HepG2 (cell line): ENCODE results near the gene C1QTNF9. TPM values are rescaled to one million over a fixed set of nuclear protein-coding genes. Genes with fewer than 3 reads are reported as not detected.

Experiments
- DR1 ChIP-seq: sonication (generic); formaldehyde crosslinking; IDR thresholded peaks from 2 replicates; pipeline ENCODE4 v1.8.0; 2021; ENCODE audit warnings: mild to moderate bottlenecking, missing genetic modification reagents, inconsistent platforms
- EED ChIP-seq: sonication (generic); formaldehyde crosslinking; IDR thresholded peaks from 2 replicates; pipeline ENCODE4 v1.5.0; 2020; ENCODE audit warnings: mild to moderate bottlenecking, missing genetic modification reagents
- FLYWCH1 ChIP-seq: sonication (generic); formaldehyde crosslinking; IDR thresholded peaks from 2 replicates; pipeline ENCODE4 v1.8.1; 2023; ENCODE audit warnings: mild to moderate bottlenecking, missing genetic modification reagents
- GLI4 ChIP-seq: sonication (generic); formaldehyde crosslinking; IDR thresholded peaks from 2 replicates; pipeline ENCODE4 v1.5.1; 2020; ENCODE audit warnings: missing genetic modification reagents, mild to moderate bottlenecking, moderate library complexity, borderline replicate concordance
- KDM5B ChIP-seq: sonication (generic); formaldehyde crosslinking; IDR thresholded peaks from 2 replicates; pipeline ENCODE4 v1.4.0; 2020; ENCODE audit warnings: missing genetic modification reagents, mild to moderate bottlenecking, borderline replicate concordance
- KLF16 ChIP-seq, 2 experiments: sonication (generic) in 1 of 2; formaldehyde crosslinking in 1 of 2; IDR thresholded peaks; 2 replicates each; pipeline versions ENCODE4 v1.6.1 to v1.8.0; 2016 to 2023; ENCODE audit warnings: missing genetic modification reagents in 2 of 2, missing compliant biosample characterization in 1 of 2
- NFATC3 ChIP-seq: sonication (generic); formaldehyde crosslinking; IDR thresholded peaks from 2 replicates; pipeline ENCODE4 v1.5.1; 2020; ENCODE audit warnings: mild to moderate bottlenecking, missing genetic modification reagents
- NFIC ChIP-seq: IDR thresholded peaks from 2 replicates; pipeline ENCODE4 v1.6.1; 2012; ENCODE audit warnings: mild to moderate bottlenecking, low read length, inconsistent platforms
- ONECUT2 ChIP-seq: sonication (generic); formaldehyde crosslinking; IDR thresholded peaks from 2 replicates; pipeline ENCODE4 v1.4.0; 2020; ENCODE audit warnings: missing genetic modification reagents
- ZFAT ChIP-seq: sonication (generic); formaldehyde crosslinking; conservative IDR thresholded peaks from 2 replicates; pipeline ENCODE4 v1.8.1; 2023; ENCODE audit warnings: missing genetic modification reagents, inconsistent platforms
- ZMYM3 ChIP-seq: sonication (generic); formaldehyde crosslinking; IDR thresholded peaks from 2 replicates; pipeline ENCODE4 v1.5.1; 2020; ENCODE audit warnings: mild to moderate bottlenecking, missing genetic modification reagents
- ZNF101 ChIP-seq: sonication (generic); formaldehyde crosslinking; IDR thresholded peaks from 2 replicates; pipeline ENCODE4 v1.4.0; 2020; ENCODE audit warnings: mild to moderate bottlenecking, low read depth, missing genetic modification reagents, borderline replicate concordance
- ZNF136 ChIP-seq: sonication (generic); formaldehyde crosslinking; IDR thresholded peaks from 2 replicates; pipeline ENCODE4 v1.8.1; 2022; ENCODE audit warnings: low read depth, mild to moderate bottlenecking, moderate library complexity, missing genetic modification reagents
- ZNF234 ChIP-seq: sonication (generic); formaldehyde crosslinking; conservative IDR thresholded peaks from 2 replicates; pipeline ENCODE4 v1.5.1; 2020; ENCODE audit warnings: mild to moderate bottlenecking, missing genetic modification reagents
- ZNF354B ChIP-seq: sonication (generic); formaldehyde crosslinking; IDR thresholded peaks from 2 replicates; pipeline ENCODE4 v1.8.0; 2022; ENCODE audit warnings: mild to moderate bottlenecking, missing genetic modification reagents
- ZNF383 ChIP-seq: sonication (generic); formaldehyde crosslinking; IDR thresholded peaks from 2 replicates; pipeline ENCODE4 v1.4.0; 2020; ENCODE audit warnings: missing genetic modification reagents, mild to moderate bottlenecking, borderline replicate concordance
- ZNF709 ChIP-seq: sonication (generic); formaldehyde crosslinking; IDR thresholded peaks from 2 replicates; pipeline ENCODE4 v1.5.0; 2020; ENCODE audit warnings: mild to moderate bottlenecking, missing genetic modification reagents
- polyA plus RNA-seq, 8 experiments: library from polyadenylated mRNA; depleted of rRNA in 3 of 8; stranded (reverse) in 7 of 8; unstranded in 1 of 8; fragments of >200 nt; fragmentation: Illumina TruSeq in 4 of 8; extraction: Trizol in 4 of 8; gene quantifications; 2 replicates each; pipeline versions ENCODE4 v1.2.1 to v1.2.3, GENCODE V29; 2011 to 2016; ENCODE audit warnings: low read depth in 4 of 8, missing spikeins in 1 of 8, mixed read lengths in 1 of 8; ENCODE audit not compliant: insufficient read depth in 1 of 8
- total RNA-seq, 5 experiments: library from RNA; depleted of rRNA; stranded (reverse); fragments of >200 nt; fragmentation: Illumina TruSeq; extraction: Trizol; gene quantifications; 2 replicates each; pipeline ENCODE4 v1.2.3, GENCODE V29; 2016; ENCODE audit warnings: low read depth in 1 of 5
- TF ChIP-seq, protein P1 (sequence below): IDR thresholded peaks from 2 replicates; pipeline ENCODE4 v1.6.1; 2012; ENCODE audit warnings: low read length, improper control_type of control experiment
- TF ChIP-seq, protein P2 (sequence below): conservative IDR thresholded peaks from 2 replicates; pipeline ENCODE4 v1.6.1; 2018; ENCODE audit warnings: missing genetic modification reagents
- TF ChIP-seq, protein P3 (sequence below): IDR thresholded peaks from 2 replicates; pipeline ENCODE4 v1.6.1; 2016; ENCODE audit warnings: control low read depth
- TF ChIP-seq, protein P4 (sequence below): sonication (generic); formaldehyde crosslinking; IDR thresholded peaks from 2 replicates; pipeline ENCODE4 v1.5.1; 2020; ENCODE audit warnings: mild to moderate bottlenecking, missing genetic modification reagents, moderate library complexity
- TF ChIP-seq, protein P5 (sequence below): sonication (generic); formaldehyde crosslinking; IDR thresholded peaks from 2 replicates; pipeline ENCODE4 v1.5.0; 2020; ENCODE audit warnings: missing genetic modification reagents, mild to moderate bottlenecking, borderline replicate concordance

C1QTNF9 gene
- total and polyA plus RNA-seq, 2 of the 13 experiments (the other 11 are each of a cell fraction or from before 2014, with no cell fraction given): not detected

DNA sequence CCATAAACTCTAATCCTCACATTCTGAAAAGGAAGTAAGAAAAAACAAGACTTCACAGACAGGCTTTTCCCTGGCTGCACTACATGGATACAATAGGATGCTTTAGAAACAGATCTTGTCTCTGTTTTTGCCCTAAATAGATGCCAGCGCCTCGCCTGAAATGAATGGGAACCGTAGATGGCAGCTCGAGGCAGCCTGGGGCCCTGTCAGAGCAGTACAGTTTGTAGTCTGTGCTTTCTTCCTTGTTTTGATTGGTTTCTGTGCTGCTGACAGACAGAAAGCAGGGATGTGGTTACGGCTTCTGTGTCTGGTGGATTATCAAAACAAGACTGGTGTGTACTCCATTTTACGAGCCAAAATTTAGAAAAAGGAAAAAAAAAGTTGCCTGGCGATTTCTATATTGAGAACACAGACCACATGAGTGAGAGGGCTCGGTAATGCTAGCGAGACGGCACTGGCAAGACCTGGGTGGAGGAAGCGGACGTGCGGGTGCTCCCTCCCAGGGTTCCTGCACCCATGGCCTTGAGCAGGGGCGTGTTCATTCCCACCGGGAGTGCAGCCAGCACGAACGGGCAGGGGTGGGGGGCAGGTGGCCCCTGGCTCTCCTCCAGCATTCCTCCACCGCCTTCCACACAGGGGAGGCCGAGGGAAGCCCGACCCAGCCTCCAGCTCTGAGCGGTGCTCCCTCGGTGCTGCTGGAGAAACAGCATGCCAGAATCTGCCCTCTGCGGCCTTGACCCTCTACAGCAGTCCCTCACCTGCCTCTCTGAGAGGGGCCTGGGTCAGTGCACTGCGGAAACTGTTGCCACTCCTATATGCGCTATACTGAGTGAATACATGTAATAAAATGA is 37.6 kb upstream of the C1QTNF9 start (continued):
- TF ChIP-seq, protein P1, sequence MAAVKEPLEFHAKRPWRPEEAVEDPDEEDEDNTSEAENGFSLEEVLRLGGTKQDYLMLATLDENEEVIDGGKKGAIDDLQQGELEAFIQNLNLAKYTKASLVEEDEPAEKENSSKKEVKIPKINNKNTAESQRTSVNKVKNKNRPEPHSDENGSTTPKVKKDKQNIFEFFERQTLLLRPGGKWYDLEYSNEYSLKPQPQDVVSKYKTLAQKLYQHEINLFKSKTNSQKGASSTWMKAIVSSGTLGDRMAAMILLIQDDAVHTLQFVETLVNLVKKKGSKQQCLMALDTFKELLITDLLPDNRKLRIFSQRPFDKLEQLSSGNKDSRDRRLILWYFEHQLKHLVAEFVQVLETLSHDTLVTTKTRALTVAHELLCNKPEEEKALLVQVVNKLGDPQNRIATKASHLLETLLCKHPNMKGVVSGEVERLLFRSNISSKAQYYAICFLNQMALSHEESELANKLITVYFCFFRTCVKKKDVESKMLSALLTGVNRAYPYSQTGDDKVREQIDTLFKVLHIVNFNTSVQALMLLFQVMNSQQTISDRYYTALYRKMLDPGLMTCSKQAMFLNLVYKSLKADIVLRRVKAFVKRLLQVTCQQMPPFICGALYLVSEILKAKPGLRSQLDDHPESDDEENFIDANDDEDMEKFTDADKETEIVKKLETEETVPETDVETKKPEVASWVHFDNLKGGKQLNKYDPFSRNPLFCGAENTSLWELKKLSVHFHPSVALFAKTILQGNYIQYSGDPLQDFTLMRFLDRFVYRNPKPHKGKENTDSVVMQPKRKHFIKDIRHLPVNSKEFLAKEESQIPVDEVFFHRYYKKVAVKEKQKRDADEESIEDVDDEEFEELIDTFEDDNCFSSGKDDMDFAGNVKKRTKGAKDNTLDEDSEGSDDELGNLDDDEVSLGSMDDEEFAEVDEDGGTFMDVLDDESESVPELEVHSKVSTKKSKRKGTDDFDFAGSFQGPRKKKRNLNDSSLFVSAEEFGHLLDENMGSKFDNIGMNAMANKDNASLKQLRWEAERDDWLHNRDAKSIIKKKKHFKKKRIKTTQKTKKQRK: no peak
- no peak for TF ChIP-seq FLYWCH1 (CRISPR knock-in tag)
- TF ChIP-seq EED (CRISPR knock-in tag): no peak
- TF ChIP-seq GLI4 (CRISPR knock-in tag): no peak
- TF ChIP-seq KDM5B (CRISPR knock-in tag): peak; percentile 69; the same call in 1 of the 2 replicates
- TF ChIP-seq ZNF136 (CRISPR knock-in tag): no peak
- no peak for TF ChIP-seq ZNF101 (CRISPR knock-in tag)
- TF ChIP-seq ZNF709: 0 out of 2 replicates have a peak, but pooled peaks have one; percentile 11
- TF ChIP-seq ONECUT2: no peak
- peak; percentile 81 for TF ChIP-seq ZMYM3 (CRISPR knock-in tag)
- TF ChIP-seq NFIC: no peak
- TF ChIP-seq NFATC3 (CRISPR knock-in tag): no peak
- TF ChIP-seq ZNF354B (CRISPR knock-in tag): no peak
- TF ChIP-seq ZNF234 (CRISPR knock-in tag): no peak
- TF ChIP-seq, protein P2, sequence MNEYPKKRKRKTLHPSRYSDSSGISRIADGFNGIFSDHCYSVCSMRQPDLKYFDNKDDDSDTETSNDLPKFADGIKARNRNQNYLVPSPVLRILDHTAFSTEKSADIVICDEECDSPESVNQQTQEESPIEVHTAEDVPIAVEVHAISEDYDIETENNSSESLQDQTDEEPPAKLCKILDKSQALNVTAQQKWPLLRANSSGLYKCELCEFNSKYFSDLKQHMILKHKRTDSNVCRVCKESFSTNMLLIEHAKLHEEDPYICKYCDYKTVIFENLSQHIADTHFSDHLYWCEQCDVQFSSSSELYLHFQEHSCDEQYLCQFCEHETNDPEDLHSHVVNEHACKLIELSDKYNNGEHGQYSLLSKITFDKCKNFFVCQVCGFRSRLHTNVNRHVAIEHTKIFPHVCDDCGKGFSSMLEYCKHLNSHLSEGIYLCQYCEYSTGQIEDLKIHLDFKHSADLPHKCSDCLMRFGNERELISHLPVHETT (CRISPR knock-in tag): no peak; the same call in 1 of the 2 replicates
- TF ChIP-seq DR1 (CRISPR knock-in tag): no peak
- no peak; a peak in 1 of 4 replicates for TF ChIP-seq KLF16 (CRISPR knock-in tag; IDR thresholded peaks at IDR 0.05)
- TF ChIP-seq, protein P3, sequence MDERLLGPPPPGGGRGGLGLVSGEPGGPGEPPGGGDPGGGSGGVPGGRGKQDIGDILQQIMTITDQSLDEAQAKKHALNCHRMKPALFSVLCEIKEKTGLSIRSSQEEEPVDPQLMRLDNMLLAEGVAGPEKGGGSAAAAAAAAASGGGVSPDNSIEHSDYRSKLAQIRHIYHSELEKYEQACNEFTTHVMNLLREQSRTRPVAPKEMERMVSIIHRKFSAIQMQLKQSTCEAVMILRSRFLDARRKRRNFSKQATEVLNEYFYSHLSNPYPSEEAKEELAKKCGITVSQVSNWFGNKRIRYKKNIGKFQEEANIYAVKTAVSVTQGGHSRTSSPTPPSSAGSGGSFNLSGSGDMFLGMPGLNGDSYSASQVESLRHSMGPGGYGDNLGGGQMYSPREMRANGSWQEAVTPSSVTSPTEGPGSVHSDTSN (CRISPR knock-in tag): no peak; the same call in 1 of the 2 replicates
- TF ChIP-seq ZFAT (CRISPR knock-in tag): no peak
- TF ChIP-seq, protein P4, sequence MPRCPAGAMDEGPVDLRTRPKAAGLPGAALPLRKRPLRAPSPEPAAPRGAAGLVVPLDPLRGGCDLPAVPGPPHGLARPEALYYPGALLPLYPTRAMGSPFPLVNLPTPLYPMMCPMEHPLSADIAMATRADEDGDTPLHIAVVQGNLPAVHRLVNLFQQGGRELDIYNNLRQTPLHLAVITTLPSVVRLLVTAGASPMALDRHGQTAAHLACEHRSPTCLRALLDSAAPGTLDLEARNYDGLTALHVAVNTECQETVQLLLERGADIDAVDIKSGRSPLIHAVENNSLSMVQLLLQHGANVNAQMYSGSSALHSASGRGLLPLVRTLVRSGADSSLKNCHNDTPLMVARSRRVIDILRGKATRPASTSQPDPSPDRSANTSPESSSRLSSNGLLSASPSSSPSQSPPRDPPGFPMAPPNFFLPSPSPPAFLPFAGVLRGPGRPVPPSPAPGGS (CRISPR knock-in tag): no peak; the same call in 1 of the 2 replicates
- no peak for TF ChIP-seq ZNF383 (CRISPR knock-in tag)
- TF ChIP-seq, protein P5, sequence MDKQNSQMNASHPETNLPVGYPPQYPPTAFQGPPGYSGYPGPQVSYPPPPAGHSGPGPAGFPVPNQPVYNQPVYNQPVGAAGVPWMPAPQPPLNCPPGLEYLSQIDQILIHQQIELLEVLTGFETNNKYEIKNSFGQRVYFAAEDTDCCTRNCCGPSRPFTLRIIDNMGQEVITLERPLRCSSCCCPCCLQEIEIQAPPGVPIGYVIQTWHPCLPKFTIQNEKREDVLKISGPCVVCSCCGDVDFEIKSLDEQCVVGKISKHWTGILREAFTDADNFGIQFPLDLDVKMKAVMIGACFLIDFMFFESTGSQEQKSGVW: no peak
